C4-2B (cell line): ENCODE results near the gene TEX261.

Source experiments
- H3K27ac ChIP-seq: fragments of 450-650 bp; 2 replicates; pipeline ENCODE4 v1.5.1; 2017
- ZFX ChIP-seq: fragments of 450-650 bp; IDR thresholded peaks from 2 replicates; pipeline ENCODE4 v1.6.1; 2017
- TF ChIP-seq, protein P1 (sequence below): fragments of 450-650 bp; conservative IDR thresholded peaks from 2 replicates; pipeline ENCODE4 v1.5.1; 2017; ENCODE audit warnings: mild to moderate bottlenecking

TEX261 gene

DNA sequence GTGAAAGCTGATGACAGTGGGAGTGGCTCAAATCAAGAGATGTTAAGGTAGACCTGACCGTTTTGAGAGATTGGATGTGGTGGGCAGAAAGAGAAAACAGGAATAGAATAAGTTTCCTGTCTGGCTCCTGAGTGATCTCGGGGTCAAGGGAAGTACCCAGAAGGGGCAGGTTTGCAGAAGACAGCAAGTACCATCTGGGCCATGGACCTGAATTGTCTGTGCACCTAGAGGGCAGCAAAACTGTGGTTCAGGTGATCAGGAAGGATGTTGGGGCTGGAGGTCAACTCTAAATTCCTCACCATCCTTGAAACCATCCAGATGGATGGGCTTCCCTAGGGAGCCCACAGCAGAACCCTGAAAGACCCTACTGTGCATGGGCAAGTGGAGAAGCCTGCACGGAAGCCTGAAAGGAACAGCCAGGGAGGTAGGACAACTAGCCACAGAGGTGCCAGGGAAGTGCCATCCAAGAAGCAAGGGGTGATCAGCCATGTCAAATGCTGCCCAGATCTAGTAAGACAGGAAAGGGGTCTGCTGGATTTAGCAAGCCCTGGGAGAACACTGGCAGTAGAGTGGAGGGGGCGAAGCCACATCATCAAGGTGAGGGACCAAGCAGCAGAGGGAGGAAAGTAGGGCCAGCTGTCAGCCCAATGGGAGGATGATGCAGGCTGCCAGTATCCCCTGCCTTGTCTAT lies 8.0 kb downstream of the TEX261 start:
- TF ChIP-seq, protein P1, sequence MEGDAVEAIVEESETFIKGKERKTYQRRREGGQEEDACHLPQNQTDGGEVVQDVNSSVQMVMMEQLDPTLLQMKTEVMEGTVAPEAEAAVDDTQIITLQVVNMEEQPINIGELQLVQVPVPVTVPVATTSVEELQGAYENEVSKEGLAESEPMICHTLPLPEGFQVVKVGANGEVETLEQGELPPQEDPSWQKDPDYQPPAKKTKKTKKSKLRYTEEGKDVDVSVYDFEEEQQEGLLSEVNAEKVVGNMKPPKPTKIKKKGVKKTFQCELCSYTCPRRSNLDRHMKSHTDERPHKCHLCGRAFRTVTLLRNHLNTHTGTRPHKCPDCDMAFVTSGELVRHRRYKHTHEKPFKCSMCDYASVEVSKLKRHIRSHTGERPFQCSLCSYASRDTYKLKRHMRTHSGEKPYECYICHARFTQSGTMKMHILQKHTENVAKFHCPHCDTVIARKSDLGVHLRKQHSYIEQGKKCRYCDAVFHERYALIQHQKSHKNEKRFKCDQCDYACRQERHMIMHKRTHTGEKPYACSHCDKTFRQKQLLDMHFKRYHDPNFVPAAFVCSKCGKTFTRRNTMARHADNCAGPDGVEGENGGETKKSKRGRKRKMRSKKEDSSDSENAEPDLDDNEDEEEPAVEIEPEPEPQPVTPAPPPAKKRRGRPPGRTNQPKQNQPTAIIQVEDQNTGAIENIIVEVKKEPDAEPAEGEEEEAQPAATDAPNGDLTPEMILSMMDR, result no peak
- TF ChIP-seq ZFX, result no peak
- no peak overlapping the region for H3K27ac ChIP-seq

DNA sequence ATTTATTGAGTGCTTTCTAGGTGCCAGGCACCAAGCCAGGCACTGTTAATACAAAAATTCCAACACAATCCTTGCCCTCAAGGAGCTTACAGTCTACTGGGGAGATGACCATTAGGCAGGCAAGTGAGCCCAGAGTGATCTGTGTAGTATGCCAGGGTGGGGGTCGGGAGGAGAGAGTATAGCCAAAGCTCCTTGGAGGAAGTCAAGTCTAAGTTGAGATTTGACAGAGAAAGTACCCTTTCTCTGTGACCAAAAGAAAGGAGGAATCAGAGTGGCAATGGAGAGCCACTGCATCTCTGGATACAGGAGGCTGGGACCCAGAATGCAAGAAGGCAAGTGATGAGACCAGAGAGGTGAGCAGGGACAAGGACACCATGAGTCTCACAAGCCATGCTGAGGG lies 8.7 kb downstream of the TEX261 start:
- H3K27ac ChIP-seq, result no peak overlapping the region
- TF ChIP-seq, protein P1, result no peak
- TF ChIP-seq ZFX, result no peak

DNA sequence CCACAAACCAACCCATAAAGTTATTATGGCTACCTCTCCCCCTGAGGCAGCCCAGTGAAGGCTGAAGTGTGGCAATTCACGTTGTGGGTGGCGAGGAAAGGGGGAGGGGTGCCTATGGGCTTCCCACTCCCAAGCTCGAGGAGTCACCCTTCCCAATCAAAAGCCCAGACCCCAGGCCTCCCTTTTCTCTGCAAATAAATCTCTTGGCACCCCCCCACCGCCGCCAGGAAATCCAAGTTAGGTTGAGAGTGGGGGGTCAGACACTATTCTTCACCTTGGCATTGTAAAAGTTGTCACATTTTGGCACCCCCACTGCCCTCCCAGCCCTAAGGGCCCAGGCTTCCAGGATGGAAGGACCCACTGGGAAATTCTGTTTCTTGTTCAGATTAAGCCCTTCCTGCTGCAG lies 9.4 kb downstream of the TEX261 start:
- no peak for TF ChIP-seq ZFX
- TF ChIP-seq, protein P1, result no peak
- H3K27ac ChIP-seq, result no peak overlapping the region

DNA sequence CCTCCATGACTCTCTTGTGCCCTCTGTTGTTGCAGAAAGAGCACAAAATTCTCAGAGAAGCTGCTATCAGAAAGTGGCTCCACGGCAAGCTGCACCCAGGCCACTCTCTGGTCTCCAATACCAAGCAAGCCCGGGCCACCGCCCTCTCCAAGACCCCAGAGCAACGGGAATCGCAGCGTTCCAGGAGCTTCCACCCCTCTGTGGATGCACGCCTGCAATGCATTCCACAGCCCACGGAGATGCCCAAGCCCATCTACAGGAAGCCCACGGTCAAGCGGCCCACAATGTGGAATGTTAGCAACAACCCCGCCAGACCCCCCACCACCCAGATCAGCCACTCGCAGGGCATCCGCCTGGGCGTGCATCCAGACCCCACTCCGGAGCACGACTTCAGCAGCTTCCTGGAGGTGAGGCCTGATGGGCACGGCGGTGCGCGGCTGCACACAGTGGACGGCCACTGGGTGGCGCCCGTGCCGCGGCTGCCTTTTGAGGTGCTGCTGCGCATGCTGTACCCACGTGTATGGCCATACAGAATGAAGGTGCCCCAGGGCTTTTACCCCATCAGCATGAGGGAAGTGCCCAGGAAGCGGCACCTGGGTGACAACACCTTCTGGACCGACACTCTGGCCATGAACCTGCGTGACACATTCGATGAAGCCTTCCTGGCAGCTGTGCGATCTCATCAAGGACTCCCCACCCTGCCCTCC lies 9.9 kb downstream of the TEX261 start:
- TF ChIP-seq ZFX, result no peak
- TF ChIP-seq, protein P1, result peak; percentile 23
- no peak overlapping the region for H3K27ac ChIP-seq

DNA sequence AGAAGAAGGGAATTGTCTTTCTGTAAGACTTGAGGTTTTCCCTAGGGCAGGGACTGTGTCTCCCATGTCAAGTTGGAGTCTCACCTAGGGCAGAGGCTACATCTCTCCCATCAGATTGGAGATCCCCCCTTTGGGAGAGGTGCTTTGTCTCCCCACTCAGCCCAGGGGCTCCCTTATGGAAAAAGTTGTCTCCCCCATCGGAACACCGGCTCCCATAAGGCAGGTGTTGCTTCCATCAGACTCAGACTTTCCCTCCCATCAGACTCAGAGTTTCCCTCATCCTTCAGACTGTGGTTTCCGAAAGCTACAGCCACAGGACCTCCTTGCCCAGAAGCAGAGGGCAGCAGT lies 10.5 kb downstream of the TEX261 start:
- H3K27ac ChIP-seq, result no peak overlapping the region
- no peak for TF ChIP-seq ZFX
- TF ChIP-seq, protein P1, result no peak

DNA sequence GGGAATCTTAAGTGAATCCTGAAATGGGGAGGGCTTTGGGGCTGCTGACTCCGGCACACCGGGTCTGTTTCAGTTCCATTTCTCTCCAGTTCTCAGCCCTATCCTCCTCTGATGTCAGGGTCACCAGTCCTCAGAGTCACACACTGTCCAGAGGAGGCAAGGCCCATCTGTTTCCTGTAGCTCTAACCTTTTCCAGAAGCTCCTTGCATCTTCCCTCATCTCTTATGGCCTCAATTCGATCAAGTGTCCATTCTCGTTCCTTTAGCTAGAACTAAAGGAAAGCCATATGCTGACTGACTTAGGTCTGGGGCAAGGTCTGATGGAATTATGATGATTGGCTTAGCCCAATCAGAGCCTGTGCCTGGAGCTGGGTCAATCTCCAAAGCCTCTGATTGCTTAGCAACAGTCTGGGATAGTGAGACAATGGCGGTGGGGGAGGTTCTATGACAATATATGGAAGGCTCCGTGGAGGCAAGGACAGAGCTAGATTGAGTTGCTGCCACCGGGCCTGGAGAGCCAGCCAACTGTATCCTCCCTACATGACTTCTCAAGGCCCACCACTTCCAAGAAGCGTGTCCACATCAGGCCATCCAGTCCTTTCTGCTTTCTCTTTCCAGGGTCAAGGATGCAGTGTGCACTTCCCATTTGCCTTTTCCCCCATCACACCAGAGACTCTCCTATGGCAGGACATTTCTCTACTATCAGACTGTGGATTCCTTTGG lies 11.0 kb downstream of the TEX261 start:
- no peak overlapping the region for H3K27ac ChIP-seq

More for the DNA sequence above, 11.0 kb downstream of the TEX261 start:
- TF ChIP-seq, protein P1, result no peak
- TF ChIP-seq ZFX, result no peak
